NOMO-1 (cell line): Measurements from ENCODE around the gene CD44.

Experiments used
- DNase-seq, 2 experiments: peaks; one replicate each; lab custom pipeline; 2025; ENCODE audit not compliant: unreplicated experiment in 2 of 2; lab: John Stamatoyannopoulos, UW

CD44 gene

DNA sequence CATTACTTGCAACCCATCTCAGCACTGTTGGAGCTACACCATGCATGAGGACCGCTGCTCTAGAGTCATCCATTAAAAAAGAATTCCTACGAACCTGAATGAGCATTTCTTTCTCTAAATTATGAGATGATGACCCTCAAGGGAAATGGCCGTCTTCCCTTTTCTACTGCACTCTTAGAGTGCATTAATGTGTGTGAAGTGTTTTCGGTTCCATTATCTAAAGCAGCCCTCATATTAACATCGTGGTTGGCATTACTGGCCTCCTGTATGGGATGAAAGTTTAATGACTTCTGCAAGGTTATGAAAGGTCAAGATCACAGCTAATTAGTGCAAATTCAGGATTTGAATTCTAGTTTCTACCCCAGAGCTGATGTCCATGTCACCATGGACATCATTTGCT is 16.7 kb downstream of the CD44 start:
- DNase-seq, result no peak

GRCh38 chr11:35157814-35158700 is 19.1 kb downstream of the CD44 start:
- no peak for DNase-seq

DNA sequence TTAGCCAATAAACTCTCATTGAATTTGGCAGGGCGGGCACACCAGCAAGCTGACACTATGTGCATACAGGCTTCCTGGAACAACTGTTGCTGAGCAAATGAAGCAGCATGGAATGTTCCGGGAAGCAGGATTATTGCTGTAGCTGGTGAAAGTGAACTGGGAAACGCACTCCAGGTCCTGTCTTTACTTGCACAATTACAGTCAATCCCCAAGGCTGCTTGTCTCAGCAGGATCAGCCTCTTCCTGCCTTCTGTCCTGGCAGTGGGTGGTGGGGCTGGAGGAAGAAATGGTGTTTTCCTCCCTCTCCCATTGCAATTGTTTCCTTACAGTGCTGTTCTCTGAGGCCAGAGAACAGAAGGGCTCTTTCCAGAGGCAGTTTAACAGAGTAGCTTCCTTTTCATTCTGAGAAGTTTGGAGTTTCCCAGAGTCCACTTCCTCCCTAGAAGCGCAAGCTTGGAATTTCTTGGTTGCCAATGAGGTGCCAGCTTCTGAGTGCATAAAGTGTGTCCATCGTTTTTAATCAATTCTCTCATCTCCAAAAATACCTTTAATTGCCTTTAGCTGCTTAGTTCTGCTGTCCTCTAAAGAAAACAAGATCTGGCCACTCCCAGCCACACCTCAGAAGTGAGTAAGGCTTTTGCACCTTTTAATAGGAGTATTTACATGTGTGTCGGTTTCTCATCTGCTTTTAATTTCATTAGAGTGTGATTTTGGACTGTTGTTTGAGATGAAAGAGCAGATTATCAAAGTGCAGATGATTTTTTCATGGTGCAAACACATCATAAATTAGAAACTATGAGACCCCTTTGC is 19.9 kb downstream of the CD44 start:
- DNase-seq, result no peak

GRCh38 chr11:35160246-35160824 is 21.4 kb downstream of the CD44 start:
- no peak for DNase-seq

- DNase-seq, result no peak
These were observed 22.1 kb downstream of the CD44 start for GRCh38 chr11:35160902-35161597.

- DNase-seq, result peak in 1 of 2 experiments; percentile 77
These were observed 23.8 kb downstream of the CD44 start for GRCh38 chr11:35162745-35163144.

DNA sequence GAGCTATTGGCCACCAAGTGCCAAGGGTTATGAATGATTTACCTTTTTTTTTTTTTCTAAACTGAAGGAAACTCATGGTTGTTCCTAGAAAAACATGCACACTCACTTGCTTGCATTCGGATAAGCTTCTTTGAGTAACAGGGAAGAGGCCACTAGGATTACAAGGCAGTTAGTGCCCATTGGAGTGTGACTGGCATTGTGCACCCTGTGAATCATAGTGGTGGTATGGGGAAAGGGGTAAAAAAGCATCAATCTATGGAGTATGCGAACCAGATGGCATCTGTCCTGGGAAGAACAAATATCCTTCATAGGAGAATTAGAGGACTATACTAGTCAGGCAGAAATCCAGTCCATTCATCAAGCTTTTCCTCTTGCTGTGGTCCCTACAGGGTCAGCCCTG is 24.2 kb downstream of the CD44 start:
- DNase-seq, result no peak

- DNase-seq, result no peak
These were observed 24.9 kb downstream of the CD44 start for GRCh38 chr11:35163702-35164496.

GRCh38 chr11:35165030-35165422 is 26.1 kb downstream of the CD44 start:
- no peak for DNase-seq

DNA sequence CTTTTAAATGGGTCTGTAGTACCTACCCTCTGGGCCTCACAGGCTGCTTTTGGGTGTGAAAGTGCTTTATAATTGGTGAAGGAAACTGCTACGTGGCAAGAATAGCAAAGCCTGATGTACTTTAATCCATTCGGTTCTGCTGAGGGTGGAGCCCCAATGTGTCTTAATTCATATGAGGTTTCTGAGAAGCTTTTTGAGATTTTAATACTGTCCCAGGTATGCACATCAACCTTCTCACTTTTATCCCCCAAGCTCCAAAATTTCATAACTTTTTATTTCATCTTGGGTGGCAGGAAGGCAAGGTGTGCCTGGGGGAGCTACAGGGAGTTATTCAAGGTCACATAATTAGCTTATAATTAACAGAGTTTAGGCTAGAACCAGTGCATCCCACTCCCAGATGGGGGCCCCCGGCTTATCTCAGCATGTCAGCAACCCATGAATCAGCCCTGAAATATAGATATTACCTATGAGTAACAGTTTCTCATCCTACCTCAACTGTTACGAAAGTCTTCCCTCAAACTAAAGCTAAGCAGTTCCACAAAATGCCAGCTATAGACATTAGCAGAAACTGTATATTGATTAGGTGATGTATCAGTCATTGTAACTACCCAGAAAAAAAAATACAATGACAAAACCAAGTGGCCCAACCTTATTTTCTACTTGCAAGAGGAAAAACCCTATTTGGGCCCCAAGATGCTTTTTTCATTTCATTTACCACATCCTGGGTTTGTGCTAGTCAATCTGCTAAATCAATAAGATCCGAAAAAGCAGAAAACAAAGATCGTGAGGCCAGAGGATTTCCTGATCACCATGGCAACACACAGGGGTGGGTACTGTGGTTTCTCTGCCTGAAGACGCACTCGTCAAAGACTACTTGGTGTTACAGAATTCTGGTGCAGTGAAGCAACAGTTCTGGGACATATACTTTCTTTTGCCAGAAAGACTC is 26.7 kb downstream of the CD44 start:
- DNase-seq, result peak; percentile 69 to 79

- no peak for DNase-seq
These were observed 27.7 kb downstream of the CD44 start for GRCh38 chr11:35166369-35167360.

GRCh38 chr11:35167426-35167954 is 28.5 kb downstream of the CD44 start:
- DNase-seq, result no peak

DNA sequence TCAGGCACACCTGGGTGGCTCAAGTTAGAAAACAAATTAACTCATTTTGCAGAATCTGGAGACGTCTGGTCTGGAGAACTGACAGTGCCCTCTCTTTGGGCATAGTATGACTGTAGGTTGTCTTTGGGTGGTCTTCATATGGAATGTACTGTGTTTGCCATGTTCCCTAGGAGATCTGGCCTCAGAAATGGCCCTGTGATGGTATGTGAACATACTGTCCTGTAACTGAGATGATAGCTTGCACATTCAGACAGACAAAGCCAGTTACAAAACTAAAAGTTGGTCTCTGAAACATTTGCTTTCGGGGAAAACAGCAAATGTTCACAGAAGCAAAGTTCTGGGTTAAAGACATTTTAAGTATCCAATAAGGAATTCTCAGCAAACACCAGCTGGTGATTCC is 29.7 kb downstream of the CD44 start:
- DNase-seq, result no peak

- no peak for DNase-seq
These were observed 30.1 kb downstream of the CD44 start for GRCh38 chr11:35169112-35169511.

DNA sequence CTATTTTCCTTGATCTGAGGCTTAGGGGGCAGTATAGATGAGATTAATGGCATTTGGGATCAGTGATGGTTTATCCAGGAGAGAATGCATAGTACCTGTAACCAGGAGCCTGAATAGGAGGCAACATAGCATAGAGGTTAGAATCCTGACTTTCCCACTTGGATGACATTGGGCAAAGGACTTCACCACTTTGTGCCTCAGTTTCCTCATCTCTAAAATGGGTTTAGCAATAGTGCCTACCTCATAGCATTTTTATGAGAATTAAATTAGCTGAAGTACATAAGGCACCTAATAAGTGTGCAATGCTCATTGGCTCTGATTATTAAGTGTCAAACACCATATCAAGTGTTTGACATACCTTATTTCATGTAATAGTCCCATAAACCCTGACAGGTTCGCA is 30.8 kb downstream of the CD44 start:
- DNase-seq, result no peak

GRCh38 chr11:35170503-35170902 is 31.5 kb downstream of the CD44 start:
- no peak for DNase-seq

GRCh38 chr11:35171226-35171625 is 32.3 kb downstream of the CD44 start:
- no peak for DNase-seq
